Measurements from ENCODE around the gene SLC44A3. TPM values are rescaled to one million over a fixed set of nuclear protein-coding genes. Genes with fewer than 3 reads are reported as not detected.

Gene SLC44A3
- polyA plus RNA-seq, 1 donor from 2014 or later = not detected

- Histone ChIP-seq H3K9me2 (ENCODE audit: insufficient read depth, low read length) (no peaks in the 10 kb centered on the region), H3K9ac (ENCODE audit: low read length) (peak overlapping the region; percentile 91), H3K4me2 (ENCODE audit: low read length) (peak overlapping the region; percentile 83), H3K79me2 (replicated peaks; ENCODE audit: insufficient read depth, low read length) (peaks cover 83% of the 10 kb centered on the region), H4K20me1 (ENCODE audit: insufficient read depth) (no peaks in the 10 kb centered on the region), H3F3A (ENCODE audit: insufficient read depth, low read length, poor library complexity, severe bottlenecking) (no peaks in the 10 kb centered on the region), H3K9me3 (ENCODE audit: low read length) (no peaks in the 10 kb centered on the region), H3K27me3 (ENCODE audit: insufficient read depth, low read depth, low read length) (no peaks in the 10 kb centered on the region), H3K4me3 (ENCODE audit: low read length) (peak overlapping the region; percentile 94), H3K36me3 (ENCODE audit: insufficient read depth, low read length) (peaks cover 4% of the 10 kb centered on the region), H3K27ac (ENCODE audit: low read length) (peak overlapping the region; percentile 83), H2AFZ (ENCODE audit: low read depth, low read length) (no peak overlapping the region)
- TF ChIP-seq MXI1 (conservative IDR thresholded peaks at IDR 0.05; ENCODE audit: poor library complexity, severe bottlenecking) = no peak
- no peak for TF ChIP-seq TAF1 (IDR thresholded peaks at IDR 0.05; ENCODE audit: low read depth)
- no peak for TF ChIP-seq POLR2AphosphoS5 (IDR thresholded peaks at IDR 0.05)
- TF ChIP-seq EP300 (conservative IDR thresholded peaks at IDR 0.05; ENCODE audit: poor library complexity, severe bottlenecking) = no peak
- no peak for TF ChIP-seq RAD21 (conservative IDR thresholded peaks at IDR 0.05)
- no peak for TF ChIP-seq CTCF (IDR thresholded peaks at IDR 0.05; ENCODE audit: poor library complexity, severe bottlenecking)
- no peak for TF ChIP-seq EZH2 (IDR thresholded peaks at IDR 0.05; ENCODE audit: borderline replicate concordance, insufficient read depth, low read length, poor library complexity, severe bottlenecking)
- TF ChIP-seq REST (IDR thresholded peaks at IDR 0.05; ENCODE audit: borderline replicate concordance) = no peak
- TF ChIP-seq SMC3 (conservative IDR thresholded peaks at IDR 0.05; ENCODE audit: poor library complexity) = no peak
Measured at GRCh38 chr1:94925004-94925403, 104.8 kb downstream of the SLC44A3 start.

GRCh38 chr1:94925561-94926125, 105.5 kb downstream of the SLC44A3 start:
- Histone ChIP-seq H2AFZ (ENCODE audit: low read depth, low read length) (peak overlapping the region; percentile 56), H3K4me3 (ENCODE audit: low read length) (peak overlapping the region; percentile 94), H3K36me3 (ENCODE audit: insufficient read depth, low read length) (peaks cover 4% of the 10 kb centered on the region), H3K79me2 (replicated peaks; ENCODE audit: insufficient read depth, low read length) (peaks cover 76% of the 10 kb centered on the region), H3K9me2 (ENCODE audit: insufficient read depth, low read length) (no peaks in the 10 kb centered on the region), H4K20me1 (ENCODE audit: insufficient read depth) (no peaks in the 10 kb centered on the region), H3K9me3 (ENCODE audit: low read length) (no peaks in the 10 kb centered on the region), H3K9ac (ENCODE audit: low read length) (peak overlapping the region; percentile 91), H3F3A (ENCODE audit: insufficient read depth, low read length, poor library complexity, severe bottlenecking) (no peaks in the 10 kb centered on the region), H3K27me3 (ENCODE audit: insufficient read depth, low read depth, low read length) (no peaks in the 10 kb centered on the region), H3K4me2 (ENCODE audit: low read length) (peak overlapping the region; percentile 83), H3K27ac (ENCODE audit: low read length) (peak overlapping the region; percentile 83)
- TF ChIP-seq POLR2AphosphoS5 (IDR thresholded peaks at IDR 0.05) (peak; percentile 67), MXI1 (conservative IDR thresholded peaks at IDR 0.05; ENCODE audit: poor library complexity, severe bottlenecking) (no peak), RAD21 (conservative IDR thresholded peaks at IDR 0.05) (no peak), EZH2 (IDR thresholded peaks at IDR 0.05; ENCODE audit: borderline replicate concordance, insufficient read depth, low read length, poor library complexity, severe bottlenecking) (no peak), TAF1 (IDR thresholded peaks at IDR 0.05; ENCODE audit: low read depth) (no peak), EP300 (conservative IDR thresholded peaks at IDR 0.05; ENCODE audit: poor library complexity, severe bottlenecking) (peak; percentile 17), SMC3 (conservative IDR thresholded peaks at IDR 0.05; ENCODE audit: poor library complexity) (no peak), CTCF (IDR thresholded peaks at IDR 0.05; ENCODE audit: poor library complexity, severe bottlenecking) (peak; percentile 31), REST (IDR thresholded peaks at IDR 0.05; ENCODE audit: borderline replicate concordance) (peak; percentile 56)
